ENCODE measurements around the gene OXTR. TPM values are rescaled to one million over a fixed set of nuclear protein-coding genes. Genes with fewer than 3 reads are reported as not detected.

Gene OXTR
- total RNA-seq, 1 donor from 2014 or later = 1.0 TPM

DNA sequence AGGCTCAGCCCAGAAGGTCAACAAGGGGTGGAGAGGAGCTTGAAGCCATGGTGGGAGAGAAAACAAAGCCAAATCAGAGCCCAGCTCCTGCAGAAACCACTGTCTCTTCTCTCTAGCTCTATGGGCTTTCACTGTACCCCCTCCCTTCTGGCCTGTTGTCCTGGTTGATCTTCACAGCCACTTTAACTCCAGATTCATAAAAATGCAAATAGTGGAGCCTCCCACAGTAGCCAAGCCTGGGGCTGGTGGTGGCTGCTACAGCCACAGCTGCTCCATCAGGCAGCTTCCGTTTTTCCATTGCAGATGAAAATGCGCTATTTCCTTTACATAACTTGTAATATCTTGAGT lies 56.5 kb downstream of the OXTR start:
- intact Hi-C loops (cut with micrococcal nuclease) = no loop called here

DNA sequence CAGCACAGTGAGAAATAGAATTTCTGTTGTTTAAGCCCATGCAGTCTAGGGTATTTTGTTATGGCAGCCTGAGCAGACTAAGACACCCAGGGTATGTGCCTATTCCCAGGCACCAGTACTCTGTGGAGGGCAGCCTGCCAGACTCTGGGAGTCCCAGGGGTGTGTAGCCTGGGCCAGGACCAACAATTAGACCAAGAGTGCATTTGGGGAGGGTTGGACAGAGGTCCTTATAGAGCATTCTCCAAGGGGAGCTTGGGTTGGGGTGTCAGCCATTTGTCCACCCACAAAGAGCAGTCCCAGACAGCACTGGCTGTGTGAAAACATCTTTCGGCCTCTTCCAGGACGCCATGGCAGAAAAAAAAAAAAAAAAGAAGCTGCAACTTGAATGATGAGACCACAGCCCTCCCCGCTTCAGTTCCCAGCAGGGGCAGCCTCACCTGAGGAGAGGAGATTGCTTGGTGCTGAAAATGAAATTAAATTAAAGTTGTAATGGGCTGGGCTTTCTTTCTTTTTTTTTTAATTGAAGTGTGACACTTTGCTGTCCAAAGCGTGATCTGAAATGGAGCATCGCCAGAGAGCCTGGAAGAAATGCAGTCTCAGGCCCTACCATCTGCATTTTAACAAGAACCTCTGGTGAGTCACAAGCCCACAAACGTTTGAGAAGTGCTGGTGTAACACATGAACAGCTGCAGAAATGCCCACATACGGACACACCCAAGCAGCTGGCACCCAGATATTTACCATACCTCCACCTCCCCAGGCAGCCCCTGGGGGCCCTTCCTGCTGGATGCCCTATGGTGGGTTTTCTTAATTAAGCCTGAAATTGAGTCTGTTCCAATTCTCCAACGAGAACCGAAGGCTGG lies 57.1 kb downstream of the OXTR start:
- intact Hi-C loops (cut with micrococcal nuclease) = no loop called here

DNA sequence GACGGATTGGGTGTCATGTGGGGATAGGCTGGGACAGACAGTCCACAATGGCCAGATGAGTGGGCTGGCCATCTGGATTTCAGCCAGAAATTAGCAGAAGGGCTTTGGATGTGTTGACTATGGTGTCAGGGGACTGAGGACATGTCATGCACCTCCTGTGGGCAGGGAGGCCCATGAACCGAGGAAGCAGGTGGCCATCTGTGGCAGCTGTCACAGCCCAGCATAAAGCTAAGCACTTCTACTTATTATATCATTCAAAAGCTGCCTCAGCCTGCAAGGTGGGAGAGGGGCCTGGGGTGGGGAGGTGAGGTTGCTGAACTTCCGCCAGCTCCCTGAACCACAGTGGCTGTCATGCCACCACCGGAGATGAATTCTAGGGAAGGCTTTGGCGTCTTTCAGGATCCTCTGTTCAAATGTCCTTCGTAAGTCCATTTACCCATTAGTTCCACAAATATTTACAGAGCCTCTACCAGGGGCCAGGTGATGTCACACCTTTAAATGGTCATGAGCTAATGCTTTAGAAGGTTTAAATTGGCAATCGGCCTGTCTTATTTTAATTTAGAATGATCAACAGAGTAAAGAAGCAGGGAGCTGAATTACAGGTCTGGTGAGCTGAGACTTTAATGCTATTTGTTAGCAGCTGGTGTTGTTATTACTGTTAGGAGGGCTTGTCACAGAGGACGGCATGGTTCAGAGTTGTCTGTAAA lies 59.5 kb downstream of the OXTR start:
- intact Hi-C loops (cut with micrococcal nuclease) = no loop called here

- intact Hi-C loops (cut with micrococcal nuclease) = no loop called here
Measured at GRCh38 chr3:8709287-8709686, 60.1 kb downstream of the OXTR start.

GRCh38 chr3:8705575-8705974 lies 63.8 kb downstream of the OXTR start:
- intact Hi-C loops (cut with micrococcal nuclease) = no loop called here

- intact Hi-C loops (cut with micrococcal nuclease) = no loop called here
Measured at GRCh38 chr3:8702560-8702959, 66.9 kb downstream of the OXTR start.

Other genes with a start within 250 kb of the OXTR start
- 0.07 TPM in 1 of 2 replicates, not detected in the other for gene SSUH2, start 124.8 kb downstream of the OXTR start, total RNA-seq
- not detected in 2 replicates for gene CAV3, start 35.8 kb downstream of the OXTR start, total RNA-seq
- 33.1 and 35.8 TPM in 2 replicates for gene RAD18, start 193.9 kb upstream of the OXTR start, total RNA-seq

Measured in T-helper 1 cell treated with Interleukin-12 subunit alpha and Interleukin-12 subunit beta and Interleukin-4 antibody, amounts not matched to agents 30 ng/mL and 1 ng/mL, for 36 hours (primary cell).